ENCODE measurements around the gene GRID2. TPM values are rescaled to one million over a fixed set of nuclear protein-coding genes. Genes with fewer than 3 reads are reported as not detected.

The GRID2 gene
- total and polyA plus RNA-seq, 2 donors (not counting 1 experiment from before 2014, with no cell fraction given), result under 0.01 to 0.02 TPM

GRCh38 chr4:92362028-92362427 lies 58.3 kb downstream of the GRID2 start:
- Histone ChIP-seq H2AFZ (ENCODE audit: low read length) (no peak overlapping the region), H3K4me1 (ENCODE audit: control insufficient read depth, extremely low read depth, insufficient read depth, low read length) (no peaks in the 10 kb centered on the region), H3K4me2 (ENCODE audit: extremely low read depth, insufficient read depth, low read length) (no peak overlapping the region), H3K27ac (ENCODE audit: insufficient read depth, low read length) (no peak overlapping the region), H3K27me3 (ENCODE audit: control insufficient read depth, insufficient read depth, low read length) (no peaks in the 10 kb centered on the region), H3K36me3 (ENCODE audit: control insufficient read depth, insufficient read depth, low read length) (no peaks in the 10 kb centered on the region), H3K9me3 (ENCODE audit: control insufficient read depth, insufficient read depth, low read depth, low read length) (no peaks in the 10 kb centered on the region), H3K9ac (ENCODE audit: insufficient read depth, low read length) (no peak overlapping the region), H3K79me2 (ENCODE audit: control insufficient read depth, insufficient read depth, low read length) (no peaks in the 10 kb centered on the region), H4K20me1 (ENCODE audit: control insufficient read depth, extremely low read depth, insufficient read depth, low read length) (no peaks in the 10 kb centered on the region), H3K4me3 (replicated peaks in 1 of 4; ENCODE audit: control extremely low read depth in 1 of 4, insufficient read depth in 1 of 4, low read depth in 3 of 4, low read length in 4 of 4) (no peak overlapping the region)
- TF ChIP-seq CTCF (conservative IDR thresholded peaks at IDR 0.05 in 1 of 2, IDR thresholded peaks at IDR 0.05 in 1 of 2; ENCODE audit: low read depth in 1 of 2, low read length in 2 of 2) (no peak), EZH2 (IDR thresholded peaks at IDR 0.05; ENCODE audit: low read length, missing control alignments) (no peak)
- DNase-seq (ENCODE audit: low read depth in 2 of 2), result peak in 1 of 2 donors; percentile 7

DNA sequence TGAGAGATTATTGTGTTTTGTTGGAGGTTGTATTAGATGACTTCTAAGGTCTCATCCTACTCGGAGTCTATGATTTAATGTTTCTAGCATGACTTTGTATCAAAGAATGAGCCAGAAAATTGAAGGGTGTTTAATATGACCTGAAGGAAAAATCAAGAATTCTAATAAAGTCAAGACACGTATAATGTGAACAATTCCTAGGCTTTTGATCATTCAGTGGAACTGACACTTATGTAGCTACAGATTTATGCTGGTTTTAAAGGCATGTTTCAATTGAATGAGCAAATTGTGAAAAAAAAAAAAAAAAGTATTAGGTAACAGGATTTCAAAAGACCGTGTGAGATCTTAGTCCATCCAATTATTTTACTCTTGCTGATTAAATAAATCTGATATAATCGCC lies 64.9 kb downstream of the GRID2 start:
- H4K20me1 ChIP-seq (ENCODE audit: control insufficient read depth, extremely low read depth, insufficient read depth, low read length), result no peaks in the 10 kb centered on the region
- H3K36me3 ChIP-seq (ENCODE audit: control insufficient read depth, insufficient read depth, low read length), result no peaks in the 10 kb centered on the region
- H3K27me3 ChIP-seq (ENCODE audit: control insufficient read depth, insufficient read depth, low read length), result no peaks in the 10 kb centered on the region
- TF ChIP-seq CTCF (conservative IDR thresholded peaks at IDR 0.05 in 1 of 2, IDR thresholded peaks at IDR 0.05 in 1 of 2; ENCODE audit: low read depth in 1 of 2, low read length in 2 of 2) (no peak), EZH2 (IDR thresholded peaks at IDR 0.05; ENCODE audit: low read length, missing control alignments) (no peak)
- H3K79me2 ChIP-seq (ENCODE audit: control insufficient read depth, insufficient read depth, low read length), result no peaks in the 10 kb centered on the region
- H3K9me3 ChIP-seq (ENCODE audit: control insufficient read depth, insufficient read depth, low read depth, low read length), result no peaks in the 10 kb centered on the region
- H3K27ac ChIP-seq (ENCODE audit: insufficient read depth, low read length), result no peak overlapping the region
- no peak overlapping the region for H3K4me3 ChIP-seq (replicated peaks in 1 of 4; ENCODE audit: control extremely low read depth in 1 of 4, insufficient read depth in 1 of 4, low read depth in 3 of 4, low read length in 4 of 4)
- H2AFZ ChIP-seq (ENCODE audit: low read length), result no peak overlapping the region
- no peak overlapping the region for H3K4me2 ChIP-seq (ENCODE audit: extremely low read depth, insufficient read depth, low read length)
- H3K9ac ChIP-seq (ENCODE audit: insufficient read depth, low read length), result no peak overlapping the region
- no peak for DNase-seq (ENCODE audit: low read depth in 2 of 2)
- no peaks in the 10 kb centered on the region for H3K4me1 ChIP-seq (ENCODE audit: control insufficient read depth, extremely low read depth, insufficient read depth, low read length)

- H3K36me3 ChIP-seq (ENCODE audit: control insufficient read depth, insufficient read depth, low read length), result no peaks in the 10 kb centered on the region
- TF ChIP-seq EZH2 (IDR thresholded peaks at IDR 0.05; ENCODE audit: low read length, missing control alignments), result no peak
- TF ChIP-seq CTCF (conservative IDR thresholded peaks at IDR 0.05 in 1 of 2, IDR thresholded peaks at IDR 0.05 in 1 of 2; ENCODE audit: low read depth in 1 of 2, low read length in 2 of 2), result no peak
- no peaks in the 10 kb centered on the region for H3K79me2 ChIP-seq (ENCODE audit: control insufficient read depth, insufficient read depth, low read length)
- no peak overlapping the region for H3K9ac ChIP-seq (ENCODE audit: insufficient read depth, low read length)
- H2AFZ ChIP-seq (ENCODE audit: low read length), result no peak overlapping the region
- no peak overlapping the region for H3K4me3 ChIP-seq (replicated peaks in 1 of 4; ENCODE audit: control extremely low read depth in 1 of 4, insufficient read depth in 1 of 4, low read depth in 3 of 4, low read length in 4 of 4)
- no peak overlapping the region for H3K4me2 ChIP-seq (ENCODE audit: extremely low read depth, insufficient read depth, low read length)
- no peaks in the 10 kb centered on the region for H3K27me3 ChIP-seq (ENCODE audit: control insufficient read depth, insufficient read depth, low read length)
- H3K27ac ChIP-seq (ENCODE audit: insufficient read depth, low read length), result no peak overlapping the region
- no peaks in the 10 kb centered on the region for H3K4me1 ChIP-seq (ENCODE audit: control insufficient read depth, extremely low read depth, insufficient read depth, low read length)
- H3K9me3 ChIP-seq (ENCODE audit: control insufficient read depth, insufficient read depth, low read depth, low read length), result no peaks in the 10 kb centered on the region
- no peaks in the 10 kb centered on the region for H4K20me1 ChIP-seq (ENCODE audit: control insufficient read depth, extremely low read depth, insufficient read depth, low read length)
- DNase-seq (ENCODE audit: low read depth in 2 of 2), result peak; percentile 34 to 75
These were observed 77.8 kb downstream of the GRID2 start for GRCh38 chr4:92381616-92382015.

All from fibroblast of lung (primary cell).